GM21390 (cell line): ENCODE data around the gene IGLL5.

Experiments used
- ATAC-seq: cut with Tn5 transposase; IDR thresholded peaks from one replicate; pipeline ENCODE4 v1.9.1; 2021; ENCODE audit not compliant: unreplicated experiment

IGLL5 gene

DNA sequence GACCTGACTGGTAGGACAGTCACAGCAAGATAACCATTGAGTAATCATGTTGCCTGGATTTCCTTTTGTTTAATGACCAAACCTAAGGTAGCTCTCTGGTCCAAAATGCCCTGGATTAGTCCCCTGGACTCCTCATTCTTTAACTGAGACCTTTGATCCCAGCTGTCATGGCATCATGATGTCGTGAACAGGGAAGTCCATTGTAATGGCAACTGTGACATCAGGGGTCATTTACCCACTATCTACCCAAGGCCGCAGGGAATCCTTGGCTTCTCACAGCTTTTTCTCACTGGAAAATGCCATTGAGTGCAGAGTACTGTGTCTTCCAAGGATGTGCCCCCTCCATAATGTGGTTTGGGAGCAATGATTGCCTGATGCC, 29.1 kb upstream of the IGLL5 start:
- no peak for ATAC-seq

DNA sequence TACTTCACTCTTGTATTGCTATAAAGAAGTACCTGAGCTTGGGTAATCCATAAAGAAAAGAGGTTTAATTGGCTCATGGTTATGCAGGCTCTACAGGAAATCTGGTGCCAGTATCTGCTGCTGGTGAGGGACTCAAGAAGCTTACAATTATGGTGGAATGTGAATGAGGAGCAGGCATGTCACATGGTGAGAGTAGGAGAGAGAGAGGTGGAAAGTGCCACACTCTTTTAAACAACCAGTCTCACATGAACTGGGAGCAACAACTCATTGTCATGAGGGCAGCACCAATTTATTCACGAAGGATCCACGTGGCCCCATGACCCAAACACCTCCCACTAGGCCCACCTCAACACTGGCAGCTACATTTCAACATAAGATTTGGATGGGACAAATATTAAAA, 24.6 kb upstream of the IGLL5 start:
- no peak for ATAC-seq

- ATAC-seq = peak; percentile 58
Observed at GRCh38 chr22:22865311-22866072, 22.1 kb upstream of the IGLL5 start.

DNA sequence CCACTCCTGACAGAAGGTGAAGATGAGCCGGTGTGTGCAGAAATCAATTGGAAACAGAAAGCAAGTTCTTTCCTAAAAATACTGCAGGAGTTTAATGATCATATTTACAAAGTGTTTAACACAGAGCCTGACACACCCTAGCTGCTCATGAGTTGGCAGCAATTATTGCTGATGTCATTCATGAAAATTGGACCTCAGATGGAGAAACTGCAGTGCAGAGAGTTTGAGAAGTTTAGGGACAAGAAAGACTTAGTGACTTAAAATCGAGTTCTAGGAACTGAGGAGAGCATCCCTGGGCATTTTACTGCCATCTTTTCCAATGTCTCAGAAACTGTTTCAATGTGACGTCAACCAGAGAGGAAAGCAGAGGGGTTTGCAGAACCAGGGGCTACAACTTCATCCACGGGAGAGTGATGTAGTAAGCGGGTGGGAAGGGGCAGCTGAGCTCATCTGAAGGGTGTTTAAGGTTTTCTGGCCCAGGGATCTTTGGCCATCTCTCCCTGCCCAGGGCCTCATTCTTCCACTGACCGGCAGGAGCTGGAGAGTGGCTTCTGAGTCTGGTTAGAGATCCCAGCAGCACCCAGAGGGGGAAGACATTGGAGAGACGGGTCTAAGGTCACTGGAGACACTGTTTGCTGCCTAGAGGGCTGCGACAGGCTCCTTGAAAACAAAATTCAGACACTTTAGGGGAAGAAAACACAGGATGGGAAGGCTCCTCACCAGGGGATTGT, 21.1 kb upstream of the IGLL5 start:
- no peak for ATAC-seq

DNA sequence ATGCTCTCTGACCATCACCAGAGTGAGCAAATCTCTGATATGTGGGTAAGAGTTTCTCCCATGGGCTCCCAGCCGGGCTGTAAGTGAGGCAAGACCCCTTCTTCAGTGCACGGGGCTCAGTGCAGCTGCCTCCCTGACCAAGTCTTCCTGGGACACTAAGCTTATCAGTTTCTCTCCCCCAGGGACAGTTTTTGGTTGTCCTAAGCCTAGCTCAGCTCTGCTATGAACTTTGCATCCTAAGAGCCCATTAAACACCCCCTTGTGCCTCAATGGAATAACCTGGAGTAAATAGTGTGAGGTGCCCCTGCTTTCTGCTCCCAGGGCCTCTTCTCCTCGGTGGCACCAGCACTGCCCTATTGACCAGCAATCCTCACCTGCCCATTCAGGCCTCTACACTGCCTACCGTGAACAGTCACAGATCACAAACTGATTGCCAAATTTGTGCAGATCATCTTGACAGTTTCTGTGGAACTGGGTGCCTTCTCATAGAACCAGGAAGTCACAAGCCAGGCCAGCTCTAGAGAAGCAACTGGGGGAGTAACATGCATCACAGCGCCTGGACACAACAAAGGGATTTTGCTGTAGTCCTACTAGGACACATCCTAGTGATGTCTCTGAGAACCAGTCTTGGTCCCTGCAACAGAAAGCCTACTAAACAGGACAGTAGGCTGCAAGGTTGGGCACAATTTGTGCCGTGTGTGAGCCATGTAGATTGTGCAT, 19.5 kb upstream of the IGLL5 start:
- ATAC-seq = no peak

DNA sequence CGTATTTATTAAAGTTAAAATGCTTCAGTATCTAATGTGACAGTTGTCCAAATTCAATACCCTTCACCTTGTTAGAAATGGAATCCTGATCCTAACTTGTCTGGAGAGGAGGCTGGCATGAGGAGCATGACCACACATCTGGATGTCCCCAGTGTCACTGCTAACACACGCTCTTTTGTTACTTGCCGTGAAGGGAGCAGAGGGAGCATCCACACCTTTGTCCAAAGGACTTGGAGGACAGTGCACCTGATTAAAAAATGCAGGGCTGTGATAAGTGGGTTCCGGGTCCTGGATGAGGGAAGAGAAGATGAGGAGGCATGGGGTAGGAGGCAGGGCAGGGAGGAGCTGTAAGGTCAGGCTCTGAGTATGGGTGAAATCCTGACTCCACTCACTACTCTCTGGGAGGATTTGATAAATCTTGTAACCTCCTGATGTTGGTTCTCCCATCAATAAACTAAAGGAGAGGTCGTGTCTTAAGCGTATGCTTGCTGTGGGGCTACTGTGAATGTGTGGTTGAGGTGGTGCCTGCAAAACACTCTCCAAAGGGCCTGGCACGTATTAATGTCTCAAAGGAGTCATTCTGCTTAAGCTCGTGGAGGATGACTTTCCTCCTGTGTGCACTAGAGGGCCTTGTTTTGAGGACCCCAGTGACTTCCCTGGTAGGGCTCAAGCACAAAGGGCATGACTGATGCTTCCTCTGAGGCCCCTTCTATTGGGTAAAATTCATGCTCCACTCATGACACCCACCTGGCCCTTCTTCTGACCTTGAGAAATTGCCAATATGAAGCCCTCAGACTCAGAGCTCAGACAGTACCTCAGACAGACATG, 16.8 kb upstream of the IGLL5 start:
- ATAC-seq = no peak

DNA sequence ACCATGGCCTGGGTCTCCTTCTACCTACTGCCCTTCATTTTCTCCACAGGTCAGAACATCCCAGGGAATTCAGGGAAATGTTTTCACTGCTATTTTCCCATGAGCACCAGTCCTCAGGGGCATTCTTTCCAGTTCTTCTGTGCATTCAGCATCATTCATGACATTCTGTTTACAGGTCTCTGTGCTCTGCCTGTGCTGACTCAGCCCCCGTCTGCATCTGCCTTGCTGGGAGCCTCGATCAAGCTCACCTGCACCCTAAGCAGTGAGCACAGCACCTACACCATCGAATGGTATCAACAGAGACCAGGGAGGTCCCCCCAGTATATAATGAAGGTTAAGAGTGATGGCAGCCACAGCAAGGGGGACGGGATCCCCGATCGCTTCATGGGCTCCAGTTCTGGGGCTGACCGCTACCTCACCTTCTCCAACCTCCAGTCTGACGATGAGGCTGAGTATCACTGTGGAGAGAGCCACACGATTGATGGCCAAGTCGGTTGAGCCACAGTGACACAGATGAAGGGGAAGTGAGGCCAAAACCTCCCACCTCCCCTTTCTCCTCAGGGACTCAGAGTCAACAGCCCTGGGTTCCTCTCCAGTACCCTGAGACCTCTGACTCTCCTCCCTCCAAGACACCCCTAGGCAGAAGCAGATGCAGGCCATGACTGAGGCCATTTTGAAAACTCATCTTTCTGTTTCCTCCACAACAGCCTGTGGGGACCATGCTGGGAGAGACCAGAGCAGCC, 15.9 kb upstream of the IGLL5 start:
- ATAC-seq = no peak

DNA sequence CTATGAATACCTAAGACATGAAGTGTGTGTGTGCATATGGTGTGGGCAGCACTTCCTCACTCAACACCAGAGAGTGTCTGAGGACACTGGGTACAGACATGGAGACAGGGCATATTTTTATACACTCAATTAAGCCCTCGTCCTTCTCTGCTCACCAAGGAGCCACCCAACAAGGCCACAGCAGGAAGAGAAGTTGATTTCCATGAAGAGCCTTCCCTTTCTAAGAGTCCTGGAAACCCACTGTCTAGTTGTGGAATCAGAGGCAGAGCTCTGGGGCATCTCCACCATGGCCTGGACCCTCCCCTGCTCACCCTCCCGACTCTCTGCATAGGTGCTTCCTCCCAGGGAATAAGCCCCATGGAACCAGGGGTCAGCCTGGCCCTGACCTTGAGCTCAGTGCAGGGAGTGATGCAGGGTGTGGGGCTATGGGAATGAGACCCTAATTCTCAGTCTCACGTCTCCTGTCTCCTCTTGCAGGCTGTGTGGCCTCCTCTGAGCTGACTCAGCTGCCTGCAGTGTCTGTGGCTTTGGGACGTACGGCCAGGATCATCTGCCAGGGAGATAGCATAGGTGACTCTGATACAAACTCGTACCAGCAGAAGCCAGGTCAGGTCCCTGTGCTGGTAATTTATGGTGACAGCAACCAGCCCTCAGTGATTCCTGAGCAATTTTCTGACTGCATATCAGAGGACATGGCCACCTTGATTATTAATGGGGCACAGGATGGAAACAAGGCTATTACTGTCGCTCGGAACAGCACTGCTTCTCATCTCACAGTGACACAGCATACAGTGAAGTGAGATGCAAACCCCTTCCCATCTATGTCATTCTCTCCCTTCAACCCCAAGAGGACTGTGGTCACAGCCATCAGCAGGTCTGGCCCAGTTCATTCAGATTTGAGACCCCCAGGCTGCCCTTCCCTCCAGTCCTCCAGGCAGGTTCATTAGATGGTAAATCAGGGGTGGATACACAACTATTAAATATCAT, 14.6 kb upstream of the IGLL5 start:
- ATAC-seq = no peak

DNA sequence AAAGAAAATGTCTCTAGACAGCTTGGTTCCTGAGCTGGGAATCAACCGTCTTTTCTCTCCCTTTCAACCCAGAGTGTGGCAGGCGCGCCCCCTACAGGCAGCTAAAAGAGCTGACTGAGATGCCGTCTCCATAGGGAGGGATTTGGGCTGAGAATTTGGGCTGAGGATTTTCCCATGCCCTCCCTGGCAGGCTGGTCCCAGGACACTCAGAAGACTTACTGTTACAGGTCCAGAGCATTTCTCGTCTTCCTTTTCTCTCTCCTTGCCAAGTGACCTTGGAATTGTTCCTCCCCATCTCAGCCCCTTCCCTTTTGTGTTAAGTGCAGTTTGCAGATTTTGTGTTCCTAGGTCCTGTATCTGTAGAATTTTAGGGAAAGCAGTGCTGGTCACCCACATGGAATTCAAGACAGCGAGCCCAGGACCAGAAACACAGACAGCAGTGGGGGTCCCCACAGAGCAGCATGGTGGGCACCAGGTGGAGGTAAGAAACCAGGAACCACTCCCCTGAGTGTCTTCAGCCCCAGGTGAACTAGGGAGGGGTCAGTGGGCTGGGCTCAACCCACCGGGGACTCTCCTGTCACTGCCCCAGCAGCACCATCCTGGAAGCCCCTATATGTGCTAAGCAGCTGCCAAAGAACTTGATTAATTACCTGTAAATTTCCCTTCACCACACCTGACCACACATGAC, 9.9 kb upstream of the IGLL5 start:
- ATAC-seq = no peak

GRCh38 chr22:22878211-22878570, 9.4 kb upstream of the IGLL5 start:
- no peak for ATAC-seq

DNA sequence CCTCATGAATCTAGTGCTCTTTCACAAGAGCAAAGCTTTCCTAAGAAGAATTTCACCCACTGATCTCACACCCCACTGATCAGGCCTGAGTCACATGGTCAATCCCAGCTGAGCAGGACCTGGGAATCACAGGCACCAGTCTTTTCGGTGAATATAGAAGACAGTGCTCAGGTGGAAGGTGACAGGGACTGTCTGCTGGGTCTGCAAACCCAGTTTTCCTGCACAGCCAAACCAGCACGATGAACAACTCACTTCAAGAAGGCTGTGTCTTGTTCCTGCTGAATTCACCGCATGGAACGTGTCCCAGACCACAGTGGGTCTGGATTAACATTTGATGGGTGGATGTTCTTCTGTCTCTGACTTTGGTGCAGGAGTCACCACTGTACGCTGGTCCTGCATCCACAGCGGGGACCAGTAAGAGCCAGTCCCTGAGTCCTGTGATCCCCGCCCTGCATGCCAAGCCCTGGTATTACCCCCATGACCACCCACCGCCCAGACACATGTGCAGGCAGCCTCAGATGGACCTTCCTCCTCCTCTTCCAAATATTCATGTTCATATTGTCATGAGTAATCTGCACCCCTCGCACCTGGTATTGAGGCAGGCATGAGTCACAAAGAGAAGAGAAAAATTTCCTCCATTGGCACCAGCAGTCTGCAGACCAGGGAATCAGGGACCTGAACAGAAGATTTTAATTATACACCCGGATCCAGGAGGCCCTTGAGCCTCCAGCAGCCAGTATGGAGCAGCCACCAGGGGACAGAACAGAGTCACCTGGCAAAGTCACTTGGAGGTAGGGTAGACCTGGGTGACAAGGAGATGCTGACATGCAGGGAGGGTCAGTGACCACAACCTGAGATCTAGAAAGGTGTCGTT, 8.6 kb upstream of the IGLL5 start:
- no peak for ATAC-seq

GRCh38 chr22:22879675-22880155, 7.9 kb upstream of the IGLL5 start:
- ATAC-seq = no peak

DNA sequence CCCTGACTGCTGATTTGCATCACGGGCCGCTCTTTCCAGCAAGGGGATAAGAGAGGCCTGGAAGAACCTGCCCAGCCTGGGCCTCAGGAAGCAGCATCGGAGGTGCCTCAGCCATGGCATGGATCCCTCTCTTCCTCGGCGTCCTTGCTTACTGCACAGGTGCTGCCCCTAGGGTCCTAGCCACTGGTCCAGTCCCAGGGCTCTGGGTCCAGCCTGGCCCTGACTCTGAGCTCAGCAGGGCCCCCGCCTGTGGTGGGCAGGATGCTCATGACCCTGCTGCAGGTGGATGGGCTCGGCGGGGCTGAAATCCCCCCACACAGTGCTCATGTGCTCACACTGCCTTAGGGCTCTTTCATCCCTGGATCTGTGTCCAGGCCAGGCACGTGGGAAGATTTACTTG, 7.0 kb upstream of the IGLL5 start:
- no peak for ATAC-seq

- ATAC-seq = no peak
Observed at GRCh38 chr22:22881116-22882000, 6.3 kb upstream of the IGLL5 start.

DNA sequence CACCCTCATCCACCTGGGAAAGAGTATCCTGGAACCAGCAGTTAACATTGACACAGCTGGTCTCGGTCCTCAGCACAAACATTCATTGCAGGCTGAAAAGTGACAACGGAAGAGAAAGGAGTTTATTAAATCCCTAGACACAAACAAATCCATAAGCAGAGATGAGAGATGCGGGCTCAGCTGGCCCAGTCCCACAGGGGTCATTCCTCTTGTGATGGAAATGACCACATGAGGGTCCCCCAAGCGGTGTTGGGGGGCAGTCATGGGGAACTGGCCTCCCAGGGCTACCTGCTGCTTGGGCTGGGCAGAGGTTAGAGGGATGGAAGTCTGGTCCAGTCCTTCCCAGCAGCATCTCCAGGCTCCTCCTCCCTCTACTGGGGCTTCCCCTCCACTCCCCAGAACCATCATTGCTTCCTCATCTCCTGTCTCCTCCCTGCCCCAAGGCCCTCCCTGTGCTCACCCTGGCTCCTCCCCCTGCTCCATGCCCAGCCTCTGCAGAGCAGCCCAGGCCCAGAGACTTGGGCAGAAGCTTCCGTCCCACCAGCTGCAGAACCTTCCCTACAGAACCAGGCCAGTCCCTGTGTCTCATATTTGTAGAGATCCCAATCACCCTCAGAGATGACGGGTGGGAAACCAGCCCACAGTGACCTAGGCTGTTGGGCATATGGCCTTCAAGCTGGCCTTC, 5.4 kb upstream of the IGLL5 start:
- no peak for ATAC-seq

DNA sequence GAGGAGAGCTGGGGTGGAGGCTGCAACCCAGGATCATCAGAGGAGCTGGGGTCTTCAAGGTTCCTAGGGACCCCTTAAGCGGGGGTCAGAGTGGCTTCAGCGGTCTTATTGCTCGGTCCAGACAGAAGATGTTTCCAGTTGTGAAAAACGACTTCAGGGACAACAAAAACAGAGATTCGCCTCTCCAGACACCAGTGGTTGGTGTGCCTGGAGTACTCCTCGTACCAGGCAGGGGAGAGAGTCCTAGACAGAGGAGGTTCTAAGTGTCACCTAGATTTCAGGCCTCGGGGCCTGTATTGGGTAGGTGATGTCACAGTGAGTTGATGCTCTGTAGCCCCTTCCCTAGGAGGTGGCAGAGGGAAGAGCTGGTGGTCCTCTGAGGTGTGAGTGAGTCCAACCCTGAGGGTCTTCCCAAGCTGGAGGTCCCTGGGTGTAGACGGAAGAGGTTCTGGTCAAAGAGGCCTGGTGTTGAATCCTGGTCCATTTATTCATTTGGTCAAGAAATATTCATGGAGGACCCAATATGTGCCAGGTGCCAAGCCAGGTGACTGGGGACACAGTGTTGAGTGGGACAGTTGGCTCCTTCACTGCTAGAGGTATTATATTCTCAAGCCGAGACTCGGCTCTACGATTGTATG, 4.4 kb upstream of the IGLL5 start:
- ATAC-seq = no peak
